ENCODE data around the gene FBXO44.

DNA sequence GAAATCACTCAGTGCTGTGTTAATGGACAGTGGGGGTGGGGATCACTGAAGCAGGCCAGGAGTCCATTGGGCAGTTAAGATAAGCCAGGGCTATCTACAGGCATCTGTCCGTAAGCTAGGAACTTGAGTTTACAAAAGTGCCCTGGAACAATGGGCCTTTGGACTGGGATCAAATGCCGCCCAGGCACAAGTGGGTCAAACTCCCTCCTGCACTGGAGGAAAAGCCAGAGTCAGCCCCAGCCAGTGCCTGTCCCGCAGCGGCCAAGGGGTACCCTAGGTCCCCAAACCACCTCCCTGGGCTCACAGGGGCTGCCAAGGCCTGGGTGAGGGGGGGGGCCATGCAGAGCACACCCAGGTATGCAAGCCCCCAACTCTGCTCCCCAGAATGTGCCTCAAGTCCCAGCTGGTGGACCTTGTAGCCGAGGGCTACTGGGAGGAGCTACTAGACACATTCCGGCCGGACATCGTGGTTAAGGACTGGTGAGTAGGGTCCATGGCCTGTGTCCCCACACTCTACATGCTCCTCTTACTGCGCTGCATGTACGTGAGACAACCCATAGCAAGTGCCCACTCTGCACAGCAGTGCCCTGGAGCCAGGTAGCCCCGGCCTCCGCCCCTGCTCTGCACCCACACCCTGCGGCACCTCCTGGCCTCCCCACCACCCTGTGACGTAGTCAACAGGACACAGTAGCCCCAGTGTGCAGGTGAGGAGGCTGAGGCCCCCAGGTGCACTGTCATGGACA is 17.0 kb downstream of the FBXO44 start:
- TF ChIP-seq, protein P1, sequence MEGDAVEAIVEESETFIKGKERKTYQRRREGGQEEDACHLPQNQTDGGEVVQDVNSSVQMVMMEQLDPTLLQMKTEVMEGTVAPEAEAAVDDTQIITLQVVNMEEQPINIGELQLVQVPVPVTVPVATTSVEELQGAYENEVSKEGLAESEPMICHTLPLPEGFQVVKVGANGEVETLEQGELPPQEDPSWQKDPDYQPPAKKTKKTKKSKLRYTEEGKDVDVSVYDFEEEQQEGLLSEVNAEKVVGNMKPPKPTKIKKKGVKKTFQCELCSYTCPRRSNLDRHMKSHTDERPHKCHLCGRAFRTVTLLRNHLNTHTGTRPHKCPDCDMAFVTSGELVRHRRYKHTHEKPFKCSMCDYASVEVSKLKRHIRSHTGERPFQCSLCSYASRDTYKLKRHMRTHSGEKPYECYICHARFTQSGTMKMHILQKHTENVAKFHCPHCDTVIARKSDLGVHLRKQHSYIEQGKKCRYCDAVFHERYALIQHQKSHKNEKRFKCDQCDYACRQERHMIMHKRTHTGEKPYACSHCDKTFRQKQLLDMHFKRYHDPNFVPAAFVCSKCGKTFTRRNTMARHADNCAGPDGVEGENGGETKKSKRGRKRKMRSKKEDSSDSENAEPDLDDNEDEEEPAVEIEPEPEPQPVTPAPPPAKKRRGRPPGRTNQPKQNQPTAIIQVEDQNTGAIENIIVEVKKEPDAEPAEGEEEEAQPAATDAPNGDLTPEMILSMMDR (IDR thresholded peaks at IDR 0.05) = no peak
- no peak for TF ChIP-seq POLR2A (IDR thresholded peaks at IDR 0.05)
